Fibroblast of villous mesenchyme (primary cell): Measurements from ENCODE around the gene C11orf97. TPM values are rescaled to one million over a fixed set of nuclear protein-coding genes. Genes with fewer than 3 reads are reported as not detected.
"Not testable (repeated sequence)": the region's sequence is repeated elsewhere in the genome, so short reads cannot be mapped to it uniquely, and the experiment has no call there.

Experiments used
- DNase-seq: peaks from one replicate; pipeline ENCODE4 v3.0.0-alpha.2; 2010; ENCODE audit warnings: low read depth
- H3K4me3 ChIP-seq: 2 replicates; pipeline ENCODE4 v1.5.1; 2011; ENCODE audit warnings: low read depth, mild to moderate bottlenecking, low read length
- CTCF ChIP-seq: IDR thresholded peaks from 2 replicates; pipeline ENCODE4 v1.5.1; 2012; ENCODE audit warnings: low read depth, mild to moderate bottlenecking, low read length; ENCODE audit not compliant: insufficient read depth
- total RNA-seq: library from RNA; depleted of rRNA; stranded (reverse); fragments of >200 nt; gene quantifications from 2 replicates; pipeline ENCODE4 v1.2.3, GENCODE V29; 2012

The C11orf97 gene
- total RNA-seq, 1 donor: not detected

GRCh38 chr11:94546162-94546470, 33.9 kb downstream of the C11orf97 start:
- TF ChIP-seq CTCF: no peak
- no peak for DNase-seq
- H3K4me3 ChIP-seq: peak overlapping the region; percentile 18

GRCh38 chr11:94546886-94547285, 34.6 kb downstream of the C11orf97 start:
- DNase-seq: no peak
- no peak overlapping the region for H3K4me3 ChIP-seq
- no peak for TF ChIP-seq CTCF

- no peak for DNase-seq
- no peak for TF ChIP-seq CTCF
- no peak overlapping the region for H3K4me3 ChIP-seq
Measured at GRCh38 chr11:94549146-94549545, 36.9 kb downstream of the C11orf97 start.

- no peak for DNase-seq
- H3K4me3 ChIP-seq: no peak overlapping the region
- TF ChIP-seq CTCF: no peak
Measured at GRCh38 chr11:94550513-94550912, 38.3 kb downstream of the C11orf97 start.

GRCh38 chr11:94553938-94554337, 41.7 kb downstream of the C11orf97 start:
- no peak overlapping the region for H3K4me3 ChIP-seq
- peak; percentile 40 for DNase-seq
- no peak for TF ChIP-seq CTCF

GRCh38 chr11:94555752-94556329, 43.6 kb downstream of the C11orf97 start:
- H3K4me3 ChIP-seq, DNase-seq: not testable (repeated sequence)

- TF ChIP-seq CTCF: no peak
- H3K4me3 ChIP-seq: no peak overlapping the region
- DNase-seq: no peak
Measured at GRCh38 chr11:94557421-94557820, 45.2 kb downstream of the C11orf97 start.

- DNase-seq: no peak
- no peak for TF ChIP-seq CTCF
Measured at GRCh38 chr11:94557992-94558391, 45.7 kb downstream of the C11orf97 start.

More at GRCh38 chr11:94557992-94558391, 45.7 kb downstream of the C11orf97 start:
- H3K4me3 ChIP-seq: no peak overlapping the region
